Coronary artery (tissue), 2 donors: ENCODE data around the gene PID1.
"Not testable (repeated sequence)": the region's sequence is repeated elsewhere in the genome, so short reads cannot be mapped to it uniquely, and the experiment has no call there.

Source experiments
- DNase-seq: peaks from one replicate; pipeline ENCODE4 v3.0.0-alpha.2; 2017; ENCODE audit warnings: low spot score
- H3K27ac ChIP-seq, 2 donors: fragments of 200-600 bp; sonication (generic); one replicate each; pipeline ENCODE4 v1.5.1; 2016 to 2019
- H3K4me3 ChIP-seq: fragments of 200-600 bp; sonication (generic); 2 replicates; pipeline ENCODE4 v1.5.1; 2016; ENCODE audit warnings: mild to moderate bottlenecking, moderate library complexity
- TF ChIP-seq, protein P1 (sequence below): fragments of 200-600 bp; sonication (generic); IDR thresholded peaks from one replicate; pipeline ENCODE4 v1.5.1; 2019; ENCODE audit warnings: antibody characterized with exemption

Gene PID1

DNA sequence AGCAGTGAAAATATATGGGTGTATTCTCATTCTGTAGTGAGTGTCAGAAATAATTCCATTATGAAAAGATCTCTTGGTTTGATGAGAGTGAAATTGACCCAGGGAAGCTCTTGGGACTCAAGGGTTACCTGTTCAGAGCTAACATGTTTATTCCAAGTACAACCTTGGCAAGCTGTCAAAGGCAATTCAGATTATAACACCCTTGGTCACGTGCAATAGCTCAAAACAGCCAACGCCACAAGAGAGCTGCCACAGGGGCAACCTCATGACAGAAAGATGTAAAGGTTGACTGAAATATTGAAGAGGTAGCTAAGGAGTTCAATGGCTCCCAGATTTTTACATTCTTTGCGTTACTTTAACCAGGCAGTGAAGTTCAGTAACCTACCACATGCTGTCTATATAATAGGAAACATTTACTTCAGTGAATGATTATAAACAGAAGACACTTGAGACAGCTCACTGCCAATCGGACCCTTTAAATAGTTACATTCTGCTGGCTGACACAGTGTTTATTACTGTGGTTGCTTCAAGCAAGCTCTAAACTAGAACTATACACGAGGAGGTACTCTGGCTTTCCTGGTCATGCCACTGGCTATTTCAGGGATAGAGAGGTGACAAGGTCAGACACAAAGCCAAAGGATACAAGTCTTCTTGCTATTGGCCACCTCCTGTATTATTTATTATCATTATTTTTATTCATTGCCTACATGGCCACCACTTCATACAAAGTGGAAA, 187.3 kb downstream of the PID1 start:
- Histone ChIP-seq H3K4me3 (no peak overlapping the region), H3K27ac (no peak overlapping the region)
- TF ChIP-seq, protein P1, sequence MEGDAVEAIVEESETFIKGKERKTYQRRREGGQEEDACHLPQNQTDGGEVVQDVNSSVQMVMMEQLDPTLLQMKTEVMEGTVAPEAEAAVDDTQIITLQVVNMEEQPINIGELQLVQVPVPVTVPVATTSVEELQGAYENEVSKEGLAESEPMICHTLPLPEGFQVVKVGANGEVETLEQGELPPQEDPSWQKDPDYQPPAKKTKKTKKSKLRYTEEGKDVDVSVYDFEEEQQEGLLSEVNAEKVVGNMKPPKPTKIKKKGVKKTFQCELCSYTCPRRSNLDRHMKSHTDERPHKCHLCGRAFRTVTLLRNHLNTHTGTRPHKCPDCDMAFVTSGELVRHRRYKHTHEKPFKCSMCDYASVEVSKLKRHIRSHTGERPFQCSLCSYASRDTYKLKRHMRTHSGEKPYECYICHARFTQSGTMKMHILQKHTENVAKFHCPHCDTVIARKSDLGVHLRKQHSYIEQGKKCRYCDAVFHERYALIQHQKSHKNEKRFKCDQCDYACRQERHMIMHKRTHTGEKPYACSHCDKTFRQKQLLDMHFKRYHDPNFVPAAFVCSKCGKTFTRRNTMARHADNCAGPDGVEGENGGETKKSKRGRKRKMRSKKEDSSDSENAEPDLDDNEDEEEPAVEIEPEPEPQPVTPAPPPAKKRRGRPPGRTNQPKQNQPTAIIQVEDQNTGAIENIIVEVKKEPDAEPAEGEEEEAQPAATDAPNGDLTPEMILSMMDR: no peak
- no peak for DNase-seq

- TF ChIP-seq, protein P1: no peak
- Histone ChIP-seq H3K4me3 (no peak overlapping the region), H3K27ac (no peak overlapping the region)
- no peak for DNase-seq
Measured at GRCh38 chr2:229081411-229081810, 189.7 kb downstream of the PID1 start.

- TF ChIP-seq, protein P1: no peak
- Histone ChIP-seq H3K4me3 (no peak overlapping the region), H3K27ac (no peak overlapping the region)
- DNase-seq: no peak
Measured at GRCh38 chr2:229080172-229080571, 190.9 kb downstream of the PID1 start.

DNA sequence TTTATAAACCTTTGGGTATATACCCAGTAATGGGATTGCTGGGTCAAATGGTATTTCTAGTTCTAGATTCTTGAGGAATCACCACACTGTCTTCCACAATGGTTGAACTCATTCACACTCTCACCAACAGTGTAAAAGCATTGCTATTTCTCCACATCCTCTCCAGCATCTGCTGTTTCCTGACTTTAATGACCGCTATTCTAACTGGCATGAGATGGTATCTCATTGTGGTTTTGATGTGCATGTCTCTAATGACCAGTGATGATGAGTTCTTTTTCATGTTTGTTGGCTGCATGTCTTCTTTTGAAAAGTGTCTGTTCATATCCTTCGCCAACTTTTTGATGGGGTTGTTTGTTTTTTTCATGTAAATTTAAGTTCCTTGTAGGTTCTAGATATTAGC, 194.2 kb downstream of the PID1 start:
- not testable (repeated sequence) for H3K4me3 ChIP-seq, DNase-seq, H3K27ac ChIP-seq

- H3K27ac ChIP-seq: no peak overlapping the region
- H3K4me3 ChIP-seq: no peak overlapping the region
- DNase-seq: no peak
- TF ChIP-seq, protein P1: no peak
Measured at GRCh38 chr2:229073935-229074334, 197.2 kb downstream of the PID1 start.

GRCh38 chr2:229071292-229071976, 199.7 kb downstream of the PID1 start:
- H3K27ac ChIP-seq: no peak overlapping the region
- TF ChIP-seq, protein P1: no peak
- no peak overlapping the region for H3K4me3 ChIP-seq
- DNase-seq: no peak

- TF ChIP-seq, protein P1: no peak
- H3K27ac ChIP-seq: no peak overlapping the region
- DNase-seq: no peak
- no peak overlapping the region for H3K4me3 ChIP-seq
Measured at GRCh38 chr2:229066121-229066715, 204.9 kb downstream of the PID1 start.
